Measurements from ENCODE around the gene SNRNP200.
"Not testable (repeated sequence)": the region's sequence is repeated elsewhere in the genome, so short reads cannot be mapped to it uniquely, and the experiment has no call there.

Gene SNRNP200

GRCh38 chr2:96325041-96325883 lies 19.9 kb upstream of the SNRNP200 start, which contains the start of gene ITPRIPL1:
Gene ITPRIPL1, plus strand, starts transcription at chr2:96325317. Its CDS starts 523 bp downstream, at chr2:96325840.
- DNase-seq = no peak

GRCh38 chr2:96324721-96325040 lies 19.3 kb upstream of the SNRNP200 start:
- no peak for DNase-seq

- DNase-seq = no peak
Measured at GRCh38 chr2:96323849-96324248, 18.5 kb upstream of the SNRNP200 start.

GRCh38 chr2:96320728-96321622 lies 15.6 kb upstream of the SNRNP200 start:
- DNase-seq = no peak

GRCh38 chr2:96320326-96320725 lies 15.0 kb upstream of the SNRNP200 start:
- DNase-seq = no peak

GRCh38 chr2:96319396-96319795 lies 14.1 kb upstream of the SNRNP200 start:
- DNase-seq = no peak

- no peak for DNase-seq
Measured at GRCh38 chr2:96318723-96319122, 13.4 kb upstream of the SNRNP200 start.

- DNase-seq = no peak
Measured at GRCh38 chr2:96317584-96317997, 12.2 kb upstream of the SNRNP200 start.

GRCh38 chr2:96316999-96317398 lies 11.7 kb upstream of the SNRNP200 start:
- no peak for DNase-seq

- DNase-seq = no peak
Measured at GRCh38 chr2:96315400-96316071, 10.2 kb upstream of the SNRNP200 start.

- DNase-seq = no peak
Measured at GRCh38 chr2:96315005-96315399, 9.7 kb upstream of the SNRNP200 start.

GRCh38 chr2:96308248-96308647 lies 2.9 kb upstream of the SNRNP200 start:
- no peak for DNase-seq

GRCh38 chr2:96306370-96306769 lies 1.0 kb upstream of the SNRNP200 start:
- no peak for DNase-seq

- DNase-seq = no peak
Measured at GRCh38 chr2:96305979-96306308, 598 bp upstream of the SNRNP200 start.

- no peak for DNase-seq
Measured at GRCh38 chr2:96304606-96305005, 740 bp downstream of the SNRNP200 start.

- no peak for DNase-seq
Measured at GRCh38 chr2:96301865-96302264, 3.5 kb downstream of the SNRNP200 start.

- no peak for DNase-seq
Measured at GRCh38 chr2:96296925-96297324, 8.4 kb downstream of the SNRNP200 start.

- DNase-seq = not testable (repeated sequence)
Measured at GRCh38 chr2:96294271-96294670, 11.1 kb downstream of the SNRNP200 start.

- DNase-seq = no peak
Measured at GRCh38 chr2:96291751-96292150, 13.6 kb downstream of the SNRNP200 start.

- no peak for DNase-seq
Measured at GRCh38 chr2:96287273-96287856, 18.0 kb downstream of the SNRNP200 start.

- no peak for DNase-seq
Measured at GRCh38 chr2:96276787-96277499, 28.4 kb downstream of the SNRNP200 start.

GRCh38 chr2:96274355-96275056 lies 30.8 kb downstream of the SNRNP200 start:
- DNase-seq = no peak
